GM21515 (cell line): ENCODE results near the gene EID2.

Source experiments
- ATAC-seq: cut with Tn5 transposase; IDR thresholded peaks from one replicate; pipeline ENCODE4 v1.9.1; 2021; ENCODE audit not compliant: unreplicated experiment

Gene EID2, protein sequence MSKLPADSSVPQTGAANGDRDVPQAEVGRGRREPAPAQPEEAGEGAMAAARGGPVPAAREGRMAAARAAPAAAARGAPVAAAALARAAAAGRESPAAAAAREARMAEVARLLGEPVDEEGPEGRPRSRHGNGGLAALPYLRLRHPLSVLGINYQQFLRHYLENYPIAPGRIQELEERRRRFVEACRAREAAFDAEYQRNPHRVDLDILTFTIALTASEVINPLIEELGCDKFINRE

GRCh38 chr19:39539518-39540332 is at the start of gene EID2:
Gene EID2 (minus strand): TSS chr19:39540161. CDS start chr19:39540079, 82 bp downstream.
- peak; percentile 85 for ATAC-seq

GRCh38 chr19:39588066-39588465 is 48.1 kb upstream of the EID2 start:
- ATAC-seq: no peak

DNA sequence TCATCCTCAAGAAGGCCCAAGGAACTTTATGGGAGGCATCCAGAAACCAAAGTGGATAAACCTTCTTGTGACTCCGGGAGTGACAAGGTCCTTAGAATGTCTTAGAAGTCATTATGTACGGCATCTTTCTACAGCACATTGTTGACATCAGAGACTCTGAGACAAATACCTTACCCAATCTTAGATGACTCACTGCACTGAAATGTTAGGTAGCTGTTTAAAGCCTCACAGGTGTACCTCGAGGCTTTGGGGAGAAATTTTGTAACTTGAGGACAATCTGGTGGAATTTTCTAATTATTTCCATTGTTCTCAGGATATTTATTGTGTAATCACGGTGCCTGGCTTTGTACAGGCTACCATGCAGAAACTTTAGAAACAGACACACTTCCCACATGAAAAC is 47.5 kb upstream of the EID2 start:
- ATAC-seq: no peak

GRCh38 chr19:39582891-39583625 is 43.1 kb upstream of the EID2 start:
- ATAC-seq: no peak

DNA sequence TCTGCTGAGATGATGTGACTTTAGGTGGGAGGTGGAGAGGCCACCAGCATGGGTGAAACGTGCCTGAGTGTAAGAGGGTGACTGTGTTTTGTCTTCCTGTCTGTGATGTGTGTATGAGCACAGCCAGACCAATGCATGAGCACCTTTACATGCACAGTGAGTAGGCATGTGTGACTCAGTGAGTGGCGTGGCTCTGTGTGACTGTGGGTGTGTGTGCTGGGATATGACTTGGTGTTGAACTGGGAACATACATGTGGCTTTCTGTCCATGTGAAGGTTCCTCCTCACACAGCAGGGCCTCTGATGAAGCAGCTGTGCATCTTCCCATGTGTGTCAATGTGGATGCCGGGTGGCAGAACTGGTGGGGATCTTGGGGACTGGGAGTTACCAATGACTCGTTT is 42.5 kb upstream of the EID2 start:
- ATAC-seq: no peak

- no peak for ATAC-seq
These were observed 28.6 kb upstream of the EID2 start for GRCh38 chr19:39568604-39569003.

DNA sequence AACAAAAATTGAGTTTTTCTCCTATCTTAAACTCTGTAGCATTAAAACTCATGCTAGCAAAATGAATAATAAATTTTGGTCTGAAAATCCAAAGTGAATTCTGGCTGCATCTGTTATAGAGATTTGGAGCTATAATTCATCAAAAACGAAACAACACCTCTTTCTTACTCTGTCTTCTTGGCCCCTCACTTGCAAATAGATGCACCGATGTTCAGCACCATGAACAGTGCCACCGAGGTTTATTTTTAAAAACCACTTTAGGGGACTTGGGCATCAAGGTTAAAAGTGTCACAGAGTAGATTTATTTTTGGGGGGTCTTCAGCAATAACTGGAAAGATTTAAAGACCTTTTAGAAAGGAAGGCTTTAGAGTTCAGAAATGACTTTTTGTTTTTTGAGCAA is 26.1 kb upstream of the EID2 start:
- ATAC-seq: no peak

- no peak for ATAC-seq
These were observed 23.4 kb upstream of the EID2 start for GRCh38 chr19:39563408-39563807.

DNA sequence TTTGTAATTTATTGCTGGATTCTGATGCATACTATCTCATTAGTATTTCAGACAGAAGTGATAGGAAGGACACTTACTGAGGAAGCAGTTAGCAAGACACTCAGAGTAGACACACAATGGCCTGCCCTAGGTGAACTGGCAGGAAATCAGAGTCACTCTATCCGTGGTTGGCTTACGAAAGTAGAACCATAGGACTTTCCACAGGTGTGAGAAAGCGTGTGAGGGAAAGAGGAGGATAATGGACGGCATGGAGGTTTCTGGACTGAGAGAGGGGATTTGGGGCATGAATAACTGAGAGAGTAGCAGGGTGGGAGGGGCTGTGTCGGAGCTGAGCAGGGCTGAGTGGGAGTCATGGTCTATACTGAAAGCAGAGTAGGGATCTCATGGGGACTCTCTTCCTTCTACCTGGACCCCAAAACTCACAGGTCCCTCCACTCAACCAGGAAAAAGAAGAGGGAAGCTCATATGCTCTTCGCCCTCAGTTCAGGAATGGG is 18.7 kb upstream of the EID2 start:
- ATAC-seq: peak; percentile 30

GRCh38 chr19:39557811-39558623 is 18.1 kb upstream of the EID2 start:
- ATAC-seq: peak; percentile 58

- ATAC-seq: no peak
These were observed 15.9 kb upstream of the EID2 start for GRCh38 chr19:39555883-39556282.

DNA sequence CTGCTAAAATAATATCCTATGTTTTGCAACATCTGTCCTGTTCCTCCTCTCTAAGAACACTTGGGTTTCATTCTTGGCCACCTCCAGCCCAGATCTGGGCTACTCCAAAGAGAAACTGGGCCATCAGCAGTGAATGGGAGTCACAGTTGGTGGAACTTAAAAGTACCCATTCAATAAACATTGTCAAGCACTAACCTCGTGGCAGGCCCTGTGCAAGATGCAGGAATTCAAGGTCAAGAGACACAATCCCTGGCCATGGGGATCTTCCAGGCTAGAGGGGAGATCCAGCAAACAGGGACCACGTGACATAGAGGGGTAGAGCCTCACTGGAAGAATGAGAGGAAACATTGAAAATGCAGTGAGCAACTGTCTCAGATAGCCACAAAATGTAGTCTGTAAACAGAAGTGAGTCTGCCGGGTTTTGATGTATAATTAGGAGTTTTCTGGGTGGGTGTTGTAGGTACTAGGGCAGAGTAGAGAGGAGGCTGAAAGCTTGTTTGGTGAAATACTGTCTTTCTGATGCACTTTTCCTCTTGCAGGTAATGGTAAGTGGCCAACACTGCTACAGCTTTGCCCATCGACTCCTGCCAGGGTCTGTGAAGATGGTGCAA is 14.8 kb upstream of the EID2 start:
- ATAC-seq: no peak

- ATAC-seq: no peak
These were observed 13.2 kb upstream of the EID2 start for GRCh38 chr19:39553082-39553652.

GRCh38 chr19:39550197-39550596 is 10.2 kb upstream of the EID2 start:
- ATAC-seq: no peak

- ATAC-seq: no peak
These were observed 6.6 kb upstream of the EID2 start for GRCh38 chr19:39546599-39546998.

- no peak for ATAC-seq
These were observed 5.0 kb upstream of the EID2 start for GRCh38 chr19:39544911-39545310.

DNA sequence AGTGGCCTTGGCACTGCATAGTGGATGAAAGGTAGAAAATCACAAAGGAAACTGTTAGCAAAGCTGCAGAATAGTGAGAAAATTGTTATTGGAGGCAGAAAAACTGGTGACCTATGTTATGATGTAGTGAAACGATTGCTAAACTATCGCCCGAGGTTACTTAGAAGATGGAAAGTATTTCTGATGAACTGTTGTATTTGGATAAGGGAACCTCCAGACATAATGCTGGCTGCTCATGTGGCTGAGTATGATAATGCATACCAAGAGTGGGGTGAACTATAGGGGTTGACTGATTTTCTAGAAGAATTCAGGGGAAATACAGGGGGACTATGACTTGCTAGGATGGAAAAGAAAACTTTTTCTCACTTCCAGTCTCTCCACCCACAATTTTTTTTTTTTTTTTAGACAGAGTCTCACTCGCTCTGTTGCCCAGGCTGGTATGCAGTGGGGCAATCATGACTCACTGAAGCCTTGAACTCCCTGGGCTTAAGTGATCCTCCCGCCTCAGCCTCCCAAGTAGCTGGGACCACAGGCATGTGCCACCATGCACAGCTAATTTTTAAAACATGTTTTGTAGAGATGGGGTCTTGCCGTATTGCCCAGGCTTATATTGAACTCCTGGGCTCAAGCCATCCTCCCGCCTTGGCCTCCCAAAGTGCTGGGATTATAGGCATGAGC is 4.4 kb upstream of the EID2 start:
- ATAC-seq: no peak

GRCh38 chr19:39543477-39543857 is 3.5 kb upstream of the EID2 start:
- ATAC-seq: no peak

- no peak for ATAC-seq
These were observed 2.2 kb upstream of the EID2 start for GRCh38 chr19:39542206-39542605.

DNA sequence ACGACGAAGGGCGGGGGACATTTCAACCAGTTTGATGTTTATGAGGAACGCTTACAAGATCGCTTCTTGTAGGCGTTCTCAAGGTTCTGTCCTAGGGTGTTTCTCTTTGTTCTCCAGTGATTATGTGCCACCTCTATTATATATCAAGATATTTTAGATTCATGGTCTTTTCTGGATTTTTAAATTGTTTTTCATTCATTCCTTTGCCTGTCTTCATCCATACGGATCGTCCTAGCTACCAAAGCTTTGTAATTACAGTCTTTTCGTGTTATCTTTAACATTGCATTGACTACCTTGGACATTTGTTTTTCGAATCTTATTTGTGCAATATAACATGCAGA is 342 bp upstream of the EID2 start:
- no peak for ATAC-seq
